ENCODE results near the gene KRT8. TPM values are rescaled to one million over a fixed set of nuclear protein-coding genes. Genes with fewer than 3 reads are reported as not detected.

Gene KRT8
- 0.95 and 1.5 TPM in 2 replicates for total RNA-seq

GRCh38 chr12:52904509-52905300 lies at the start of gene KRT8:
Gene KRT8 (minus strand): TSS chr12:52905076. CDS start chr12:52904981, 95 bp downstream.

GRCh38 chr12:52848661-52849255 lies 56.1 kb downstream of the KRT8 start, which contains the start of gene KRT78:
Gene KRT78 (minus strand): TSS chr12:52848994. CDS start chr12:52848930, 64 bp downstream.

Other genes starting within 250 kb of the KRT8 start
- gene KRT1, start 224.7 kb downstream of the KRT8 start, total RNA-seq, result not detected in 2 replicates
- not detected in 2 replicates for gene KRT77, start 201.6 kb downstream of the KRT8 start, total RNA-seq
- not detected in 2 replicates for gene KRT76, start 127.7 kb downstream of the KRT8 start, total RNA-seq
- not detected in 2 replicates for gene KRT3, start 109.0 kb downstream of the KRT8 start, total RNA-seq
- gene KRT4, start 91.0 kb downstream of the KRT8 start, total RNA-seq, result 0.34 TPM in 1 of 2 replicates, not detected in the other
- gene KRT79, start 70.8 kb downstream of the KRT8 start, total RNA-seq, result not detected in 2 replicates
- gene KRT78, start 56.1 kb downstream of the KRT8 start, total RNA-seq, result not detected in 2 replicates
- gene KRT18, start 44.0 kb upstream of the KRT8 start, total RNA-seq, result 1.0 and 2.2 TPM in 2 replicates
- gene EIF4B, start 101.4 kb upstream of the KRT8 start, total RNA-seq, result 1,255 and 1,854 TPM in 2 replicates
- 48.2 and 58.6 TPM in 2 replicates for gene TNS2, start 145.0 kb upstream of the KRT8 start, total RNA-seq
- 18.3 and 22.1 TPM in 2 replicates for gene SPRYD3, start 174.3 kb upstream of the KRT8 start, total RNA-seq
- gene IGFBP6, start 192.6 kb upstream of the KRT8 start, total RNA-seq, result 1,620 and 3,493 TPM in 2 replicates
- 0.16 and 0.17 TPM in 2 replicates for gene SOAT2, start 198.4 kb upstream of the KRT8 start, total RNA-seq